ENCODE measurements around the gene C1RL.
"Not testable (repeated sequence)": the region's sequence is repeated elsewhere in the genome, so short reads cannot be mapped to it uniquely, and the experiment has no call there.

The C1RL gene

DNA sequence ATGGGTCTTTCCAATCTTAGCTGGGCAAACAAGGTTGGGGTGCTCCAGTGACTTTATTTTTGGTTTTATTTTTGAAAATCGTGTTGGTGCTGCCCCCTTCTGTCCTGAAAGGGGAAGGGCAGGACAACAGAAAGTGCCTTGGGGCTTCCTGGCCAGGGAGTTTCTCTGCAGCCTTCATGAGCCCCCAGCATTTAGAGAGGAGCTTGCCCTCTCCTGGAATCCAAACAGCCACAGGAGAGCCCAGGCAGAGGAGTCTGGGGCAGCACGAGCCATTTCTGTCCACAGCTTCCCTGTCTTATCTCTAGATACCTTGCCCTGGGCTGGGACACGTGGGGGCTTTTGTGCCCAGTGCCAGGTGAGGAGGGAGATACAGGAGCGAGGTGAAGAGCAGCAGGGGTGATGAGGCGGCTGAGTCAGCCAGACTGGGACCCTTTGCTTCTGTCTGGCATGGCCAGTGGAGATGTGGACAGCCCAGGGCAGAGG lies 4.4 kb upstream of the C1RL start:
- DNase-seq, result no peak

DNA sequence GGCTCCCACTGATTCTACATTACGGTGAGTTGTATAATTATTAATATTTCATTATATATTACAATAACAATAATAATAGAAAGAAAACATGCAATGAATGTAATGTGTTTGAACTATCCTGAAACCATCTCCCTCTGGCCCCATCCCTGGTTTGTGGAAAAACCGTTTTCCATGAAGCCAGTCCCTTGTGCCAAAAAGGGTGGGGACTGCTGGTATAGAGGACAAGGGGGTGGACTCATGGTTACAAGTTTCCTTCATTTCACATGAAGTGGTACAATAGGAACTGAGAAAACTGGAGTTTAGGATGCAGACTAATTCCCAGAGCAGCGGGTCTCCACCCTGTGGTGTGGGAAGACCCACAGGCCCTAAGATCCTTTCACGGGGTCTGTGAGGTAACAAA lies 3.0 kb upstream of the C1RL start:
- DNase-seq, result no peak

DNA sequence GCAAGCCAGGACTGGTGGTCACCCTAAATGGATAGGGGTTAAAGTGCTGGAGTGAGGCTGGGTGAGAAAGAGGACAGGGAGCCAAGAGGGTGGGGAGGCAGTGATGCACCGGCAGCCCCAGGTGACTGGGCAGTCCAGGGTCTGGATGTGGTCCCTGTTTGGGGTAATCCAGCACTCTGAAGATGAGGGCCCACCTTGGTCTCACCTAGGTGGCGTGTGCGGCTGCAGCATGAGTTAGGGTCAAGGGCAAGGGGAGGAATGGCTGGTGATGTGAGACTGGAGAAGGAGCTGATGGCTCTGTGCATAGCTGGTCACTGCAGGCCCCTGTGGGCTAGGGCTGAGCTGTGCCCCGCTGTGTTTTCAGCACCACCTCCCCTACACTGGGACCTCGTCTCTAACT lies 1.6 kb upstream of the C1RL start:
- DNase-seq, result no peak

DNA sequence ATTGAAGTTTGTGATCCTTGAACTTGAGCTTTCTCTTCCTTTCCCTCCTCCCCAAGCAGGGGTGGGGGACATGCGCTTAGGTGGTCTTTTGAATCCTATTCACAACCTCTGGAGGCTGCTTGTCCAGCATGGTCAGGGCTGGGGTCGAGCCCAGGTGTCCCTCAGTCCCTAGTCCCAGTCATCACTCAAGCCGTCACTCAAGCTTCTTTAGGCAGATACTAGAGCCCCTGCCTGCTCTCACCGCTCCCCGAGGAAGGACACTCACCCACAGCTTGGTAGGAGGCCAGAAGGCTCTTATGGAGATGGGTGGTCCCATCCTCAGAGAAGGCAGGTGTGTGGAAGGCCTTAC lies 532 bp upstream of the C1RL start:
- no peak for DNase-seq

DNA sequence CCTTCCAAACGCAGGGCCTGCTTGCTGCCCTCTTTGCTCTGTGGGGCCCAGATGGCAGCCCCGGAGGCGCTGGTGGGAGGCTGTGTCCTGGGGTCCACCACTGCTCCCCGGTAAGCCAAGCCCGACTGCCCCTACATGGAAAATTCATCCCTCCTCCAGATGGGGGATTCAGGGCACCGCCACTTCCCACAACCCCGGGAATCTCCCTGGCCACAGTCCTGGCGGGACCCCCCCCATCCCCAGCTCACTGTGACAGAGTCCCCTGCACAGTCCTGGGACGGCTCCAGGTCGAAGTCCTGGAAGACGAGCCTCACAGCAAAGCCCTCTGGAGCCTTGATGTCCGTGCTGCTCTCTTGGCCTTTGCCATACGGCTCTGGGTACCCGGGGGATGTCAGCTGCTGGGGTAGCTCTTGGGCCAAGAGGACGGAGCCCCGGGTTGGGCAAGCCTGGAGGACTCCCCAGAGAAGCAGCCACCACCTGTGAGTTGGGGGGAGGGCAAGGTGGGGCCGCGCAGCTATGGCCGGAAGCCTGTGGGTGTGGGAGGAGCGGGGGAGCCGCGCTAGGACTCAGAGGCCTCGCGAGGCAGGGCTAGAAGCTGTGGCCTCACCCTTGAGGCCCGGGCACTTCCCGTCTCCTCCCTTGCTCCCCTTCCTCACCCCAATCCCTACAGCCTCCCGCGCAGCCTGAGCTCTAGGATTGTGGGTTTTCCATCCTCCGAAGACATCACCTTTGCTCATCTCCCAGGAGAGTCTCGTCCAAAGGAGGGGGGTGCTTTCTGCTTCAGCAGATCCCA lies 815 bp downstream of the C1RL start:
- DNase-seq, result no peak

DNA sequence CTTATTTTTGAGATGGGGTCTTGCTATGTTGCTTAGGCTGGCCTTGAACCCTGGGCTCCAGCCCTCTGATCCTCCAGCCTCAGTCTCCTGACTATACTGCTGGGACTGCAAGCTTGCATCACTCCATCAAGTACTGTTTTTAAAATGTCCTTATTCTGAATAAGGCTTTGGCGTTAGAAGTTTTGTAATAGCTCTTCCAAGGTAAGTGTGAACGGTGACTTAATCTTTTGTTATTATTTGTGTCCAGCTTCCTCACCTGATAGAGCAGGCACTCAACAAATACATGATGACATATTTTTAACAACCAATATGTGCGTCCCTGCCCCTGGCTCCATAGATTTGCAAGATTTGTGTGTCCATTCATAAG lies 1.4 kb downstream of the C1RL start:
- DNase-seq, result no peak

DNA sequence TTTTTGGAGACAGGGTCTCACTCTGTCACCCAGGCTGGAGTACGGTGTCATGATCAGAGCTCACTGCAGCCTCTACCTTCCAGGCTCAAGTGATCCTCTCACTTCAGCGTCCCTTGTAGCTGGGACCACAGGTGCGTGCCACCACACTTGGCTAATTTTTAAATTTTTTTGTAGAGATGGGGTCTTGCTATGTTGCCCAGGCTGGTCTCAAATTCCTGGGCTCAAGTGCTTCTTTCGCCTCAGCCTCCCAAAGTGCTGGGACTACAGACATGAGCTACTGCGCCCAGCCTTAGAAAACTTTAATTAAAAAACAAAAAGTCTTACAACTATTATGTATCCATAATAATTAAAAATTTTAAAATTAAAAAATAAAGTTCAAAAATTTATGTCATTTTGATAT lies 1.8 kb downstream of the C1RL start:
- DNase-seq, result not testable (repeated sequence)

DNA sequence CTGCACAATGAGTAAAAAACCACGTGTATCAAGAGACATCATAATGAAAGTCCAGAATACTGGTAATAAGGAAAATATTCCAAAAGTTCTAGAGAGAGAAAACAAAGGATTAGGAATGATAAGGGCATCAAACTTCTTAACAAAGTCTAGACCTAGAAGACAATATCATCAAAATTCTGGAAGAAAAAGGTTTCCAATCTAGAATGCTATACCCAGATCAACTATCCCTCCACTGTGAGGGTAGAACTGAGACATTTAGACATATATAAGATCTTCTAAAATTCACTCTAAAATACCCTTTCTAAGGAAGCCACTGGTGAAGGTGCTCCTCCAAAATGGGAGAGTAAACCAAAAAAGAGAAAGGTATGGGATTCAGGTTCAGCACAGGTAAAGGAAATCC lies 2.9 kb downstream of the C1RL start:
- DNase-seq, result no peak

DNA sequence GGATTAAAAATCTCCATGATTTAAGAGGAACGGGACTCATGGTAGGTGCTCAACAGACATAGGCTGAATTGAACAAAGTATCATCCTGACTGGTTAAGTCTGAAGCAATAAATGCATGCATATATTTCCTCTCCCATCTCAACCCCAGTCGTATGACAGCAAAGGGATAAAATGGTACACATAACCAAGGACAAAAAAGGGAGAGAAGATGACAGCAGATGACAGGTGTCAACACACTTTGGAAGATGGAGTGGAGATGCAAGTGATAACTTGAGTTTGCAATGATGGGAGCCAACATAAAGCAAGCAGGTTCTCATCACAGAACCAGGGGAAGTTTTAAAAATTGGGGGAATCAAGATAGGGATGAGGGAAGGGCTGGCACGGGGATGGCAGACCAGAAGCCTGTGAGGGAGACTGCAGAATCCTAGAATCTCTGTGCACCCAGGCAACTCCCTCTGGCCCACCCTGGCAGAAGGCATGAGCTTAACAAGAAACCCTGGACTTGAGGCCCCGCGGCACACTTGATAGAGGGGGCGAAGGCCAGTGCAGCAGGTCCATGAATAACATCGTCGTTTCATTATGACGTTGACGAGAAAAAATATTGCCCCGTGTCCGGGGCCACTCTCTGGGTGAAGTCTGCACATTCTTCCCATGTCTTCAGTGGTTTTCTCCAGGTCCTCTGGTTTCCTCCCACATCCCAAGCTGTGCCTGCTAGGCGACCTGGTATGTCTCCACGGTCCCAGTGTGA lies 5.0 kb downstream of the C1RL start:
- DNase-seq, result no peak

DNA sequence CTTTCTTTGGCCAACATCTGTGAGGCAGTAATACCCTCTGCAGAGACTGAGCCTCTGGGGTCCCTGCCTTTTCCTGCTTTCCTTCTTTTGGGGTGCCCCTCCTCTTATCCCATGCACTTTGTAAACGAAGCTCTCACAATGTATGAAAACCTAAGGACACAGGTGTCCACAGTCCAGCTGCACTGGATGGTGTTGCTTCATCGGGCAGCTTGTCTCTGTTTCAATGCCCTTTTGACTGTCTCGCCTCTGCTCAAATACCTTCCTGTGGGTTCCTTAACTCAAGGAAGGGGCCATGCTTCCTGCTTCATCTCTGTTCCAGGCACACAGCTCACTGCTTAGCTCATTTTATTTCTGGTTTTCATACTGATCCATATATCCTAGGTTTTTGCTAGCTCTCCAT lies 6.4 kb downstream of the C1RL start:
- DNase-seq, result no peak

DNA sequence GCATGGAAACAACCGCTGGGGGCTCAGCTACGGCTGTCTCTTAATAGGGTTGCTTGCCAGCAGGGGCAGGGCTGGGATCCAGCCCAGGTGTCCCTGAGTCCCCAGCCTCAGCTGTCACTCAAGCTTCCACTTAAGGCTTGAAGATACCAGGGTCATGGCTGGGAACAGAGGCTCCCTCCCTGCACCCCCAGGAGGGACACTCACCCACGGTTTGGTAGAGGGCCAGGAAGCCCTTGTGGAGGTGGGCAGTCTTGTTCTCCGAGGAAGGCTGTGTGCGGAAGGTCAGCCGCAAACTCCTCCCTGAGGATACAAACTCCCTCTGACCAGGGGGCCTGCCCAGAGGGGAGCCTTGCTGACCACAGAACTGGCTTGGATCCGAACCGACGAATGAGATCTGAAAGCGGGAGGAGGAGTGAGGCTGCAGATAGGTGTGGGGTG lies 7.3 kb downstream of the C1RL start:
- no peak for DNase-seq

DNA sequence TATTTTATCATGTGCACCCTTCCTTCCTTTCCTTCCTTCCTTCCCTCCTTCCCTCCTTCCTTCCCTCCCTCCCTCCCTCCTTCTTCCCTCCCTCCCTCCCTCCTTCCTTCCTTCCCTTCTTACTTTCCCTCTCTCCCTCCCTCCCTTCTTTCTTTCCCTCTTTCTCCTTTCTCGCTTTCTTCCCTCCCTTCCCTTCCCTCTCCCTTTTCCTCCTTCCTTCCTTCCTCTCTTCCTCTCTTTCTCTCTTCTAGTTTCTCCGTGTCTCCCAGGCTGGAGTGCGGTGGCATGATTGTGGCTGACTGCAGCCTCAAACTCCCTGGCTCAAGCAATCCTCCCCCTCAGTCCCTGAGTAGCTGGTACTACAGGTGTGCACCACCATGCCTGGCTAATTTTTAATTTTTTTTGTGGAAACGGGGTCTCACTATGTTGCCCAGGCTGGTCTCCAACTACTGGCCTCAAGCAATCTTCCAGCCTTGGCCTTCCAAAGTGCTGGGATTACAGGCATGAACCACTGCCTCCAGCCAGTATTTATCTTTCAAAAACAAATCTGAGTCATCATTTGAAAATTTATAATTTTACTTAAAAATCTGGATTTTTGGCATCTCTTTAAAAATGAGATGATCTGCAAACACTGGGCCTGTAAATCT lies 7.8 kb downstream of the C1RL start:
- no peak for DNase-seq

DNA sequence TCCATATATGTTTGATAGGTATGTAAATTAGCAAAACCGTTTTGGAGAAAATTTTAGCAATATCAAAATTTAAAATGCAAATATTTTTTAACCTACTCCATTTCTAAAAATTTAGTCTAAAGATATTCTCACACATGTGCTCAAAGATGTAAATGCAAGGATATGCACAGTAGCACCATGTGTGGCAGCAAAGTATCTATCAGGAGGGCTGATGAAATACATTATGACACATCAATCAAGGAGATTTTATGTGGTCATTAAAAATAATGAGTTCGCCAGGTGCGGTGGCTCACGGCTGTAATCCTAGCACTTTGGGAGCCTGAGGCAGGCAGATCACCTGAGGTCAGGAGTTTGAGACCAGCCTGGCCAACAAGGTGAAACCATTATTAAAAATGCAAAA lies 8.8 kb downstream of the C1RL start:
- DNase-seq, result no peak

DNA sequence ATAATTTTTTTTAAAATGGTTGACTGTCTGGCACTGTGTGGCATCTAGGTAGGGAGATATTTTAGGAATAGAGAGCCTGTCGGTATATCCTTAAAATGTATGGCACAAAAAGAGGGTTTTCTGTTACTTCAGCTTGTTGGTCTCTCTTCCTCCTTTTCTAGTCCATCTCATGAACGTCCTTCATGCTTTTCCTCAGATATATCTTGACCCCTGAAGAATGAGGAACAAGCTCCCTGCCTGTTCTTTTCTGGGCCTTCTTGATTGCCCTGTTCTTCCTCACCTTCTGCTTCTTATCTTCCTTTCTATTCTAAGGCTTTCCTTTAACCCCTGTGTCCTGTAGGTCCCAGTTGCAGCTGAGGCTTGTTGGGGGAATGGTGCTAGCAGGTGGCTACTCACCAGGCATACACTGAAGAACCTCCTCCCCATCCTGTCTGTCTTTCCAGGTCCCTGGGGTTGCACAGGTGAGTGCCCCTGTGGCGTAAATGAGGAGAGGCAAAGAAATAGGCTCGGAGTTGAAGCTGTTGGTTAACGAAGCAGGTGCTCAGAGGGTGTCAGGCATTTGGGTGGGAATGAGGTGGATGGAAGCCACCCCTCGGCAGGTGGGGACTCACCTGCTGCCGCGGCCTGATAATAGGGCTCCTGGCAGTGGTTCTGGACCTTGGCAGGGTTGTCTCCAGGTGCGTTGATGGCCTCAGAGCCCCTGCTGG lies 9.6 kb downstream of the C1RL start:
- DNase-seq, result no peak

DNA sequence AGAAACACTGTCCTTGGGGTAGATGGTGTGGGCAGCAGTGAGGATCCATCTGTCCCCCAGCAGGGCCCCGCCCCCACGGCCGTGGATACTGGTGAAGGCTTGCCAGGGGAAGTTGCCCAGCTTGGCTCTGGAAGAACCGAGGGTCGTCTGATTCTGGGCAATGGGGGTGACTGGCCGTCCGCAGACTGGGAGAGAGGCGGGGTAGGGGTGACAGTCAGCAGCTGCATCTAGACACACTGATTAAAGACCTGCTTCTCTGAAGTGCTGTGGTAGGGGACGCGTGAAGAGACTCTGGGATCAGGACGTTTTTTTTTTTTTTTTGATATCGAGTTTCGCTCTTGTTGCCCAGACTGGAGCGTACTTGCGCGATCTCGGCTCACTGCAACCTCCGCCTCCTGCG lies 12.0 kb downstream of the C1RL start:
- DNase-seq, result no peak

DNA sequence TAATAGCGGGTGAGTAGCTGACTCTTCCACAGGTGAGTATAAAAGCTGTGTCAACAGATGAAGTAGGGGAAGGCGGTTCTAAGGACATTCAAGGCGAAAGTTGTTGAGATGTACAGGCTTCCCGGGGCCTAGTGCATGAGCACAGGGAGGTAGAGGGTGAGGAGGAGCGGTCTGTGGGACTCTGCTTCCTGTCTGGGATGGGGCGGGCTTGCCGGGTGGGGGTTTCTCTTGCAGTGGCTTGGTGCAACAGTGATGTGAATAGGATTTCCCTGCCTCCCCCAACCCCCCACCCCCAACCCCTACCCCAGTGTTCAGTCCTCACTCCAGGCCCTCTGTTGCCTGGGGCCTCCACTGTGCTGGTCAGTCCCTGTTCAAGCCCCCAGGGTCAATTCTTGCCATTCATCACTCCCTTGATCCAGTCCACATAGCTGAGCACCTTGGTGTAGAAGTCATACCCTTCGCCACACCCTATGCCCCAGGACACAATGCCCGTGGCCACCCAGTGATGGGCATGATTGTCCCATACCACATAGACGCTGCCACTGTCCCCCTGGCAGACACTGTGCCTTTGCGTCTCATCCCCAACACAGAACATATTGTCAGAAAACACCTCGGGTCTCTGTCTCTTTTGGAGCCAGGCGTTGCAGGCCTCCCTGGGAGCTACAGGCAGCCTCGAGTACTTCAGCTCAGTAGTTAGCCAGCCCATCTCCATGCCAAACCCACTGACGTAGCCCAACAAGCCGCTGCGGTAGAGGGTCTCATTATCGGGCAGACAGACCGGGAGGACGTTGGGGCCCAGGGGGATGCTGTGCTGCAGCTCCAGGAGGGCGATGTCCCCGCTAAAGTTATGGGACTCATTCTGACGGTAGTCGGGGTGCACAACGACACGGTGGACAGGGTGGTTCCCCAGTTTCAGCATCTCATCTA lies 12.7 kb downstream of the C1RL start:
- no peak for DNase-seq

DNA sequence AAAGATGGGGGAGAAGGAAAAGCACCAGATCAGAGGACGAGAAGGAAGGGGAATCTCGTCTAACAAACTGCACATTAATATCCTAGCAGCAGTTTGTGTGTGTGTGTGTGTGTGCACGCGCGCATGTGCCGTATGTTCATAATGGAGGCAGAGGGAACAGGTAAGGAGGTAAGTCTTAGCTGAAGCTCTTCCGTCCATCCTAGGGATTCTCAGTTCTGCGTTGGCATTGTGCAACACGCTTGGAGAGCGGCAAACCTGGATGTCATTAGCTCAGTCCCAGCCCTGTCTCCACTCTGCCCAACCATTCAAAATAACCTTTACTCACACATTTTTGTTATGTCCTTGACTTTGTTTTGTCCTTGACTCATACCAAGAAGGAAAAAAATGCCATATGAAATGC lies 15.1 kb downstream of the C1RL start:
- DNase-seq, result no peak

DNA sequence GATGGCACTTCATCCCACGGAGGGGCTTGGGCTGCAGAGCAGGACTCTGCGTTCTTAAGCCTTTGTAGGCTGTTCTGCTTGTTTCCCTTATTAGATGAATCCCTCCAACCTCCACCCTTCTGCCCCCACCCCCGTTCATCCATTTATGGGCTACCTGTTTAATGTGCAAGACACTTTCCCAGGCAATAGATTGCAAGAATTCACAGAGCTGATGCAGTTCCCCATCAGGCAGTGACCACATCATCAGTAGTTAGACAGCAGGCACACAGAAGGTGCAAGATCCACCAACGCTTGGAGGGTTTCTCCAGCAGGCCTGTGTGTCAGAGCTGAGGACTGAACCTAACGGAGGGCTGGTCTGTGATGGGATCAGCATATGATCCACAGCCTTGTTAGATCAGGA lies 15.5 kb downstream of the C1RL start:
- DNase-seq, result no peak

DNA sequence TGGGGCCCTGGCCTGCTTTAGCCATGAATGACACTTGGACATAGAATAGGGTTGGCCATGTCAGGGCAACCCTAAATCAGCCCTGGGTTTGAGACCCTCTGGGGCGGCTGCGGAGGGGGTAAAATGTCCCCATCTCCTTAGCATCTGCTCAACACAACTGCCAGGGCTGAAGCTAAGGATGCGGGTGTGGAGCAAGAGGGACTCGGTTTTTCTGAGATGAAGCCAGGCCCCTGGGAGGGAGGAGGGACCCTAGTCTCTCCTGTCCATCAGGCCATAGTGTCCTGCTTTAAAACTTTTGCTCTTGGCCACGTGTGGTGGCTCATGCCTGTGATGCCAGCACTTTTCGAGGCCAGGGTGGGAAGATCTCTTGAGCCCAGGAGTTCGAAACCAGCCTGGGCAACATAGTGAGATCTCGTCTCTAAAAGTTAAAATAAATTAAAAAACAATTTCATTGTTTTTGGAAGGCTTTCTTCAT lies 16.0 kb downstream of the C1RL start:
- DNase-seq, result no peak

DNA sequence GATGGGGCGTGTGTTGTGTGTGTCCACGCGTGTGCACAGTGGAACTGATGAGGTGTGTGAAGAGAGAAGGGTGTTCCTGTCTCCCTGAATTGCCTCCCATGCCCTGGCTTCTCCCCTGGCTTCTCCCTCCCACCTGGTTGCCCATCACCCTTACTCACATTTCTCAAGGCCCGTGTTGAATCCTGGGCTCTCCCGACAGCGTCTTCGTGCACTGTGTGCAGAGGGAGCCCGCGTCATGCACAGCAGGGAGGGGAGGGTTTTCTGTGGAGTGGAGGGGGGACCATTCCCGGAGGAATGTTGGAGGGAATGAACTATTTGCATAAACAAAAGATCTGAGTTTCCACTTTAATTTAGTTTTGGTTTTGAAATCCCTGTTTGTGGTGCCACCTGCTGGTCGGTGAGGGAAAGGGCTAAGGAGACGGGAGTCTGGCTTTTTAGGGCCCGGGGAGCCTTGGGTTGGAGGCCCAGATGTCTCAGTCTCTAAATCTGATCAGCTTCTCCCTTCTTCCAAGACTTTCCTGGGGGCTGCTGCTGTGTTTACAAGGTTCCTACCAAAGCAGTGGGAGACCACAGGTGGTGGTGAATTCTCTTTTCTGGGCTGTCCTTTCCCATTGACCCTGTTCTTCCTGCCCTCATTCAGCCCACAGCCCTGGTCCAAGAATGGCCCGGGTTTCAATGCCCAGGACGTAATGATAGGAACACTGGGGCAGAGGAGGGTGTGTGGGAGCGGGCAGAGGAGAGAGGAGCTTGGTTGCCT lies 16.6 kb downstream of the C1RL start, which contains the start of gene C1R:
Gene C1R, minus strand, starts transcription at position 217 of the 757 bp plus-strand sequence. Its CDS starts 57 bp downstream, at position 160.
- peak in 1 of 2 experiments; percentile 38 for DNase-seq

DNA sequence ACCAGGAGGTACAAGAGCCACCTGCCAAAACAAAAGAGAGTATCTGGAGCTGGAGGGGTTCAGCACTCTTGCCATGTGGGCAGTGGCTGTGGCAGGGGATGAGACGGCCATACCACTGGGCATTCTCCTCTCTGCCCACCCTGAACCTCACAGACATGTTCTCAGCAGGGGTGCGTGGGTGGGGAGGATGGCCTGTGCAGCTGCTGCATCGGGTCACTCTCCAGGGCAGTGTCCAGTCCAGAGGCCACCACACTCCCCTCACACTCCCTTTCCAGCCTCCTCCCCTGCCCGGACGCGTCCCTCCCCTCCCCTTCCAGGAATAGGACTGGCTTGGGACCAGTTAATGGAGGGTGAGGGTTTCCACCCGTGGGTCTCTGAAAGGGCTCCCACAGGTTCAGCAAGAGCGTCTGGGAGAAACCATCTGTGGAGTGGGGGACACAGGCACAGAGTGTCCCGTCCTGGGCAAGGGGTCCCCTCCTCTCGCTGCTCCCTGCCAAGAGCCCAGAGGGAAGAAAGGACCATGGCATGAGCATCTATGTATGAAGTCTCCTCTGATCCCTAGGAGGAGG lies 17.3 kb downstream of the C1RL start:
- no peak for DNase-seq

All from cerebellar nuclear complex (tissue), 1 donor.